C4-2B (cell line): ENCODE data around the gene SNRNP70.
A peak's percentile ranks its signal among the peaks of the same experiment; 100 is the strongest.

Experiments
- H3K27ac ChIP-seq: fragments of 450-650 bp; 2 replicates; pipeline ENCODE4 v1.5.1; 2017
- CTCF ChIP-seq: fragments of 450-650 bp; conservative IDR thresholded peaks from 2 replicates; pipeline ENCODE4 v1.5.1; 2017; ENCODE audit warnings: mild to moderate bottlenecking
- ZFX ChIP-seq: fragments of 450-650 bp; IDR thresholded peaks from 2 replicates; pipeline ENCODE4 v1.6.1; 2017

SNRNP70 gene

DNA sequence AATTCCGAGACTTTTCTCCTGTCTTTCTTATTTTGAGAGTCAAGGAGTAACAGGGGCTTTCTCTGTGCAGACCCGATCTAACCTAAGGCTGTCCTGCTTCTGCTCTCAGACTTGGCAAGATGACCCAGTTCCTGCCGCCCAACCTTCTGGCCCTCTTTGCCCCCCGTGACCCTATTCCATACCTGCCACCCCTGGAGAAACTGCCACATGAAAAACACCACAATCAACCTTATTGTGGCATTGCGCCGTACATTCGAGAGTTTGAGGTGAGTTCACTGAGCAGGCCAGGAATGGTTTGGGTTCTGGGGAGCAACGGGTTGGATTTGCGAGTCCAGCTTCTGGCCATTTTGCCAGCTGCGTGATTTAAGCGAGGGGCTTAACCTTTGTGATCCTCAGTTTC is 1.0 kb downstream of the SNRNP70 start:
- H3K27ac ChIP-seq: peak overlapping the region; percentile 90
- TF ChIP-seq ZFX (no peak), CTCF (no peak)

- no peak overlapping the region for H3K27ac ChIP-seq
- TF ChIP-seq CTCF (no peak), ZFX (no peak)
Observed at GRCh38 chr19:49091391-49092038, 6.3 kb downstream of the SNRNP70 start.

GRCh38 chr19:49092686-49093085 is 7.4 kb downstream of the SNRNP70 start:
- TF ChIP-seq ZFX: no peak
- no peak for TF ChIP-seq CTCF
- no peak overlapping the region for H3K27ac ChIP-seq

DNA sequence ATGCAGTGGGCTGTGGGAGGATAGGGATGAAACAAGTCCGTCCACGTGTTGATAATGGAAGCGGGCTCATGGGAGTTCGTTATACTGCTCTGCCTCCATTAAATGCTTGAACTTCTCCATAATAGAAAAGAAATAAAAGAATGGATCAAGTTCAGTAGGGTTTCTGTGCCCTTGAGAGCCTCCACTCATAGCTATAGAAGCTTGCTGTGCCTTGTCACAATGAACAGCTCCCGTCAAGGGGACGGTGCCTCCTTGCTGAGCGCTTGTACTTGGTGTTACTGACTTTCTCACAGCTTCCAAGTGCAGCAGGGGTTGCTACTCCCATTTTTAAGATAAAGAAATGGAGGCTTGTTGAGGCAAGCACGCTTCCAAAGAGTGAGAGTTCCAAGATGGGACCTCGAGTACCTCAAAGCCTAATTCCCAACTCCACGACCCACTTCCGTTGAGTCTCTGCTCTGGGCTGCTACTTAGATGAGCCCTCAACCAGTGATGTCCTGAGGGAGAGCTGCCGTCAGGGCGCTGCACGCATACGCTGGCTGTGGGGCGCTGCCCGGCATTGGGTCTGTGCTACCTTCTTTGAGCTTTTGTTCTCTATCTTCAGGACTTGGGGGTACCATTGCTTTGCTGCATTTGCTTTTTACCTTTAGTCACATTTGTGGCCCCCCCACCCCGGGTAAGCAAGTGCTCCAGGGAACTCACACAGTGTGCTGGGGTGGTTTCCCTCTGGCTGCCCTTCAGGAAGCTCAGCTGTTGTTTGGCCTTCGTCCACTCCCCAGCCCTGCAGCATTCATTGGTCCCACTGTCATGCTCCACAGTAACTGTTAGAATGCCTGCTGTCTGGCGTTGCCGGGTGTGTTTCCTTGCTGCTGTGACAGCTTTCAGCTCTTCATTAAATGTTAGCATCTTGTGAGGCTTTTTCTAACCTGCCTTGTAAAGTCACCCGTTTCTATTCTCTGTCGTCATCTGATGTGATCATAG is 9.5 kb downstream of the SNRNP70 start:
- no peak overlapping the region for H3K27ac ChIP-seq
- TF ChIP-seq CTCF (no peak), ZFX (no peak)

- peak overlapping the region; percentile 57 for H3K27ac ChIP-seq
- no peak for TF ChIP-seq ZFX
- TF ChIP-seq CTCF: peak; percentile 91
Observed at GRCh38 chr19:49097453-49098288, 12.4 kb downstream of the SNRNP70 start.

- no peak for TF ChIP-seq ZFX
- no peak for TF ChIP-seq CTCF
- H3K27ac ChIP-seq: peak overlapping the region; percentile 57
Observed at GRCh38 chr19:49098795-49099194, 13.5 kb downstream of the SNRNP70 start.
